GM21723 (cell line): ENCODE data around the gene DHX36.
A peak's percentile ranks its signal among the peaks of the same experiment; 100 is the strongest.

ENCODE experiments used
- ATAC-seq: cut with Tn5 transposase; IDR thresholded peaks from one replicate; pipeline ENCODE4 v1.9.1; 2021; ENCODE audit warnings: mild to moderate bottlenecking, moderate library complexity; ENCODE audit not compliant: unreplicated experiment

Gene DHX36, protein sequence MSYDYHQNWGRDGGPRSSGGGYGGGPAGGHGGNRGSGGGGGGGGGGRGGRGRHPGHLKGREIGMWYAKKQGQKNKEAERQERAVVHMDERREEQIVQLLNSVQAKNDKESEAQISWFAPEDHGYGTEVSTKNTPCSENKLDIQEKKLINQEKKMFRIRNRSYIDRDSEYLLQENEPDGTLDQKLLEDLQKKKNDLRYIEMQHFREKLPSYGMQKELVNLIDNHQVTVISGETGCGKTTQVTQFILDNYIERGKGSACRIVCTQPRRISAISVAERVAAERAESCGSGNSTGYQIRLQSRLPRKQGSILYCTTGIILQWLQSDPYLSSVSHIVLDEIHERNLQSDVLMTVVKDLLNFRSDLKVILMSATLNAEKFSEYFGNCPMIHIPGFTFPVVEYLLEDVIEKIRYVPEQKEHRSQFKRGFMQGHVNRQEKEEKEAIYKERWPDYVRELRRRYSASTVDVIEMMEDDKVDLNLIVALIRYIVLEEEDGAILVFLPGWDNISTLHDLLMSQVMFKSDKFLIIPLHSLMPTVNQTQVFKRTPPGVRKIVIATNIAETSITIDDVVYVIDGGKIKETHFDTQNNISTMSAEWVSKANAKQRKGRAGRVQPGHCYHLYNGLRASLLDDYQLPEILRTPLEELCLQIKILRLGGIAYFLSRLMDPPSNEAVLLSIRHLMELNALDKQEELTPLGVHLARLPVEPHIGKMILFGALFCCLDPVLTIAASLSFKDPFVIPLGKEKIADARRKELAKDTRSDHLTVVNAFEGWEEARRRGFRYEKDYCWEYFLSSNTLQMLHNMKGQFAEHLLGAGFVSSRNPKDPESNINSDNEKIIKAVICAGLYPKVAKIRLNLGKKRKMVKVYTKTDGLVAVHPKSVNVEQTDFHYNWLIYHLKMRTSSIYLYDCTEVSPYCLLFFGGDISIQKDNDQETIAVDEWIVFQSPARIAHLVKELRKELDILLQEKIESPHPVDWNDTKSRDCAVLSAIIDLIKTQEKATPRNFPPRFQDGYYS

DNA sequence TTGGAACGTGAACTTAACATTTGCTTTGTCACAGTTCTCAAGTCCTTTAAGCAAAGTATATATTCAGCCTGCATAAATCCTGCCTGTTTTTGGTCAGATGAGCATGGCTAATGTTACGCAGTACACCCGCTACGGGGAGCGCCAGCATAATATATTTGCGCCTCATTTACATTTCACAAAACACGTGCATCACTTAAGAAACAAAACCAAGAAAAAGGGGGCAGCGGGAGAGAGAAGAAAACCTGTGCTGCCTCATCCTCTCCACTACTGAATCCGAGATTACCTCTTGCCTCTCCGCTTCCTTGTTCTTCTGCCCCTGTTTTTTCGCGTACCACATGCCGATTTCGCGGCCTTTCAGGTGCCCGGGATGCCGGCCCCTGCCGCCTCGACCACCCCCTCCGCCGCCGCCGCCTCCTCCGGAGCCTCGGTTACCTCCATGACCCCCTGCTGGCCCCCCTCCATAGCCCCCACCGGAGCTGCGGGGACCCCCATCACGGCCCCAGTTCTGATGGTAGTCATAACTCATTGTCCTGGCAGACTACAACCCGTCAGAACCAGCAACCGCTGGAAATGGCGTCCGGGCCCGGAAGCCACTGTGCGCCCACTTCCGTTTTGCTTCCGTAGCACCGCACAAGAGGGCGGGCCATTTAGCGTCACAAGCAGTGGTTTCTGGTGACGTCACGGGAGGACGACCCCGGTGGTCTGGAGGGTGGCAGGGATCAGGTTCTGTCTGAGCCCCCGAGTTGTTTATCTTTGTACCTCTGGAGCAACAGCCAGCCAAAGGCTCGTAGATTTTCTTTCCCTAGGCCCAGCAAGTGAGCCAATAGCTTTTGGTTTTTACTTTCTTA lies at the start of gene DHX36:
Gene DHX36 (minus strand): TSS at position 597 of the 848 bp plus-strand sequence. CDS start 71 bp downstream, at position 526.
- peak; percentile 95 for ATAC-seq

DNA sequence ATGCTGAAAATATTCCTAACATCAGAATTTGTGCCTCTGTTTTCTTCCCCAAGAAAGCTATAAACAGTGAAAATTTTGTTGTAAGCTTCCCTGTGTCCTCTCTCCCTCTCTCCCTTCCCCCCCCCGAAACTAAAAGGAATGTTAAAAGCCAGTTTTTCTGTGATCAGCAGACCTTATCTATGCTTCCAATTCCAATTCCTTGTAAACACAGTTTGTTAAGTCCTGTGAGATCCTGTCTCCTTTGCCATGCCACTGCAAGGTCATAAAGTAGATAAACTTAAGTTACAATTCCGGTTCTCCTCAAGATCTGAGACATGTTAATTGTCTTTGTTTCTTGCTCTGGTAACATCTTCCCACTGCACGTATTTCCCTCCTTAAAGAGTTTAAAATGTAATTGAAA lies 42.9 kb upstream of the DHX36 start:
- ATAC-seq = no peak

DNA sequence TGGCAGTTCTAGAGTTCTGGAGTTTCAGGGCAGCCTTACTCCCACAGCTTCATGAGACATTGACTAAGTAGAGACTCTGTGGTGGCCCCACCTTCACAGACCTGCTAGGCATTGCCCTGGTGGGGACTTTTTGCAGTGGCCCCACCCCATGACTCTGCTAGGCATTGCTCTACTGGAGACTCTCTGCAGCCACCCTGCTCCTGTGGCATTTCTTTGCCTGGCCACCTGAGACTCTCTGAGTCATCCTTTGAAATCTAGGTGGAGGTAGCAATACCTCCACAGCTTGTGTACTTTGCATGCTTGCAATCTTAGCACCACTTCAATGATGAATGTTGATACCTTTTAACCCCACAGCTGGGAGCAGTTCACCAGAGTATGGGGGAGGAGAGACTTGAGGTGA lies 40.6 kb upstream of the DHX36 start:
- ATAC-seq = no peak

DNA sequence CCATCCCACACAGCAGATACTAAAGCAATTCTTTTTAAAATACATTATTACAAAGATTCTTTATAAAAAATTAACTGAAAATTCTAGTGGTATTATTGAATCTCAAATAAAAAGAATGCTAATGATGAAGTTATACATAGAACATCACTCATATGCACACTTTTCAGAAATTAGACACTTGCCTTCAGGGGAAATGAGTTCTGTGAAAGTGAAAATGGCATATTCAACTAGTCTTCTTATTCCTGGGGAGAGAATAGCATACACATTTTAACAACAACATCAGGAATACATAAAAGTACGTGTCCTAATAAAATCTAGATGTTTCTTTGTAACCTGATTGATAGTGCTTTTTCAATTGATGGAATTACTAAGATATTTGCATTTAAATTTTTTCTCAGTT lies 36.8 kb upstream of the DHX36 start:
- no peak for ATAC-seq

DNA sequence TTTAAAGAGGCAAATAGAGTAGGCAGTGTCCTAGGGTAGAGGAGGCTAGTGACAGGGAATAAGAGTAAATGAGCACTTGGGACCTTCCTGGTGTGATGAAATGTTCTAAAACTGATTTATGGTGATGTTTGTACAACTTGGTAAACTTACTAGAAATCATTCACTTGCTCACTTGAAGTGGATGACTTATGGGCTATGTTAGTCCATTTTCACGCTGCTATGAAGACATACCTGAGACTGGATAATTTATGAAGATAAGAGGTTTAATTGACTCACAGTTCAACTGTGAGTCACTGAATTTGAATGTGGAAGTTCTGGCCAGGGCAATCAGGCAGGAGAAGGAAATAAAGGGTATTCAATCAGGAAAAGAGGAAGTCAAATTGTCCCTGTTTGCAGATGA lies 31.7 kb upstream of the DHX36 start:
- no peak for ATAC-seq

DNA sequence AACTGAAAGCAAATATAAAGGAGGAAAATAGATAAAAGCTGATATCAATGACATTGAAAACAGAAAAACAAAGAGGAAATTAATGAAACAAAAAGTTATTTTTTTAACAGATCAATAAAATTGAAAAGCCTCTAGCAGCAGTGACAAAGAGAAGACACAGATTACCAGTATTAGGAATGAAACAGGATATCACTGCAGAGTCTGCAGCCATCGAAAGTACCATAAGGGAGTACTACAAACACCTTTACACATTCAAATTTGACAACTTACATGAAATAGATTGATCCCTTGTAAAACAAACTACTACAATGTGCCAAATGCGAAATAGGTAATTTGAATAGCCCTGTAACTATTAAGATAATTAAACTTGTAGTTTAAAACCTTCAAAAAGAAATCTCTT lies 24.9 kb upstream of the DHX36 start:
- ATAC-seq = no peak

DNA sequence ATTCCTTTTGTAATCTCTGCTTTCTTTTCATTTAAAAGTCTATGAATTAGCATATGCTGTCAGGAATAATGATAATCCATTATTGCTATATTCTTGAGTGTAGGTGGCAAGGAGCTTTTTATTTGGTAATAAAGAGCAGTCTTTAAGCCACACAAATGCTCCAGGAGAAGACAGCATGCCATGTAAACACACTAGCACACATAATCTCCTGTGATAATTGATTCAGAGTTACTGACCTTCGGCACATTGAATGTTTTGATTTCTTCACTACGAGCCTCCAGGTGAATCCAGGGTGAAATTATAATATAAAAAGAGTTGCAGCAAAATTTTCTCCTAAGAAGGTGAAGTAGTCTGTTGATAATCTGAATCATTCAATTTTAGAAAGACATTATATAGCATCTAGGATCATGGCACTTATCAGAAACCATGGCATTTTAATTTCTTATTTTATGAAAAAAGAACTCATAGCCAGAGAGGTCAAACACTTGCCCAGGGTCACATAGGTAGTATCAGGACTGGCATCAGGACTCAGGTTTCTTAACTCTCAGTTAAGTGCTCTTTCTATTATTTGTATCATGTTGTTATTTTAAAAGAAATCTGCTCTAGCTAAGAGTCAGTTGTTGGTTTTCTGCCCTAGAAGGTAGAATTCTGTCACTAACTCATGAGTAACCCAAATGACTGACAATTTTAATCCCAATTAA lies 21.3 kb upstream of the DHX36 start:
- no peak for ATAC-seq

DNA sequence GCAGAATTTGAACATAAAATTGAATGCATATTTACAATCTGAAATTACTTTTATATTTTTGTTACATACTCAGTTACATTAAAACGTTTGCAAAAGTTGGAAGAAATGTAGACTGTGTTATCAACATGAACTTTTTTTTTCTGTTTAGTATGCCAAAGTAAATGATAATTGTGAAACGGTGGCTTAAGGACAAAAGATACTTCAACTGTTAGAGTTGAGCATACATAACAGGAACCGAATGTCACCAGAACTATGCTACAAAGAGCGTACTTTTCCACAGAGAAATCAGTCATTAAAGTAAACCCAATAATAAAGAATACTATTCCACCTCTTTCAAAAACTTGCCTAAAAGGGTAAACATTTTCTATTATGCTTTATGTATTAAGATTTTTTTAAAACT lies 14.3 kb upstream of the DHX36 start:
- ATAC-seq = no peak

DNA sequence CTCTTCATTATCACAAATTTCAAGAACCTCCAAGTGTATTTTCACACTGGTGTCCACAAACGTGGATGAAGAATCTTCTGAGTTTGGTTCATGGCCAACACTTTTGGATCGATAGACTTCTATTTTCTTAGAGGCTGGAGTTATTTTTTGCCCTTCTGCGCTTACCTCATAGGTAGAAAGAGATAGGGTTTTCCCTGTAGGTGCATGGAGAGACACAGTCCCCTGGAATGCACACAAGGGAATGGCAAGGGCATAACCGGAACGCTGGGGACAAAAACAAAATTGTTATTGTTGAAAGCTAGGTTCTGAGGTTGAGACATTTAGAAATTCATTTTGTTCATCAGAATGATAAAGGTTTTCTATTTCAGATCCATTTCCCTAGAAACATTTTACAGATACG lies 13.7 kb upstream of the DHX36 start:
- ATAC-seq = no peak

DNA sequence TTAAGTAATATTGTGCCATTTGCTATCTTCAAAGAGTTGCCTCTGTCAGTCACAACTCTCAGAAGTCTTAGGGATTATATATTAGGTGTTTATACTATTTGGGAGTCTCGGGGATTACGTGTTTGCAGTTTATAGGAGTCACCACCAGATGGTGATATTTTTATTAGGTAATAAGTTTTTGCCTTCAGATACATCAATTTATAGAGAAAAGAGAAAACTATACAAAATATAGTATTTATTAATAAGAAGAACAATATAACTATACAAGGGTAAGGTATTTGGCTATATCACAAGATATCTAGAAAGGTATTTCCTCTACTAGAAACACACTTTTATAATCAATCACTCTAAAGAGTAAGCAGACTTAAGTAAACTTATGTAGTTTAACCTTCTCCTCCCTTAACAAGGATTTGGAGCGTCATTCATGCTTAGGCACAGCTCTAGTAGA lies 10.7 kb upstream of the DHX36 start:
- peak; percentile 65 for ATAC-seq

DNA sequence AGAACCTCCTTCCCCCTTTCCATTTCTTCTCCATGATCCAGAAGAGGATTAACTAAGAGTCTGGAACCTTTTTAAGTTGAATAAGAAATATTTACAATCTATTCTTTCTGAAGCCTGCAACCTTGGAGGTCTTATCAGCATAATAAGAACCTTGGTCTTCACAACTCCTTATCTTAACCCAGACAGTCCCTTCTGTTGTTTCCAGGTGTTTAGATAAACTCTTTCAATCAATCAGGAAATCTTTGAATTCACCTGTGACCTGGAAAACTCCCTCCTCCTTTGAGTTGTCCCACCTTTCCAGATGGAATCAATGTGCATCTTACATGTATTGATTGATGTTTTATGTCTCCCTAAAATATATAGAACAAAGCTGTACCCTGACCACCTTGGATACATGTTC lies 3.6 kb upstream of the DHX36 start:
- no peak for ATAC-seq

DNA sequence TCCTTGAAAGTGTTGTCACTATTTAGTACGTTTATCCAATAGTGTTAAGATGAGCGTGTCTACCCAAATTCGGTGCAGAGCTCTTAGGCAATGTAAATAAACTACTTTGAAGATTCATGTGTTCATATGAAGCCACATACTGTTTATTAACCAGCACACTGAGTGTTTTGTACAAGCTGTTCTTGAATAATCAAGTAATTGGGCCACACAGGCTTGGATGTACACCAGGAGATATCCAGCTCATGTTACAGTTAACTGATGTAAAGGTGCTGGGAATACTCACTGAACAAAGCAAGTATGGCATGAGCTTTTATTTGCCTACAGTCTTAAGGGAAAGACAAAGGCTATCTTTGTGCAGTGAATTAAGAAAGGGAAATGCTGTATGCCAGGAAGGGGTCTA lies 632 bp upstream of the DHX36 start:
- no peak for ATAC-seq

DNA sequence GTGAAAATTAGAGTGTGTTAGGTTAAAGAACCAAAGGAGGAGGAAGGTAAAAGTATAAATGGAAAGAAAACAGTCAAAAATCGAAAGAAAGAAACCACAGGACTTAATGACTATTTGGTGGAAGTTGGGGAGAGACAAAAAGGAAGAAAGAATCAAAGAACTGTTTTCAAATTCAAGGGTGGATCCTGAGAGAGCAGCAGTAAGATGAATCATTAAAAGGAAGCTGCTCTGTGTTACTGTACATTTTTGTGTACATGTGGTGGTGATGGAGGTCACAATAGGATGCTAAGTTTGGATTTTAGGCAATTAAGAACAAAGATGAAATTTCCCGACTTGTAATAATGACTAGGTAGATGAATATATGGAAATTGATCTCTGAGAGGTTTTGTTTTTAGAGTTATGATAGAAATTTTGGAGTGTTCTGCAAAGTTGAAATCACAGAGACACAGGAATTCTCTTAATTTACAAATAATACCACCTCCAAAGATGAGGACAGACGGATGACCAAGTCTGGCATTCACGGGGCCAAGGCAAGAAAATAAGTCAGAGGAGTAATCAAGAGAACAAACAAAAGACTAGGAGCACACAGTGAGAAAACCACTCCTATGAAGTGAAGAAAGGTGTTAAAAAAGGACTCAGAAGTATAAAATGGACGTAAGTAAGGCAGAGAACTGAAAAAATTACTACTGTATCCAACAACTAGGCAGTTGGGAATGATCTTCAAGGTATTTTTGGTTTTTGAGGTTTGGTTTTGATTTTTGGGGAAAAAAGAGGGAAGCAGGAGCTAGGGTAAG lies 7.1 kb downstream of the DHX36 start:
- no peak for ATAC-seq

DNA sequence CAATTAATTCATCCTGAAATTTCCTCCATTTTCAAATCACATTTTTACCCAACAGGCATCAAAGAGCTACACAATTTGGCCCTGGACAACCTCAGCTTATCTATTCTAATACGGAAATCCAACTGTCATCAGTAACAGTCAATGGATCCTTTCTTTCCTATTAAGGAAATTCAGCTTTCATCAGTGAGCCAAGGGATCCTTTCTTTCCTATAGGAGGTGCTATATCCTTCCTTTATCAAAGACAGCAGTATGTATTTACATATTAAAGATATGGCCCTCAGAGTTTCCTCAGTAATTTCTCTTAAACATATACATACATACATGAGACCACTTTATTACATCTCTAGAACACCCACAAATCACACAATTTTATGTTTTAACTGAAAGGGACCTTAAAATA lies 10.1 kb downstream of the DHX36 start:
- no peak for ATAC-seq

DNA sequence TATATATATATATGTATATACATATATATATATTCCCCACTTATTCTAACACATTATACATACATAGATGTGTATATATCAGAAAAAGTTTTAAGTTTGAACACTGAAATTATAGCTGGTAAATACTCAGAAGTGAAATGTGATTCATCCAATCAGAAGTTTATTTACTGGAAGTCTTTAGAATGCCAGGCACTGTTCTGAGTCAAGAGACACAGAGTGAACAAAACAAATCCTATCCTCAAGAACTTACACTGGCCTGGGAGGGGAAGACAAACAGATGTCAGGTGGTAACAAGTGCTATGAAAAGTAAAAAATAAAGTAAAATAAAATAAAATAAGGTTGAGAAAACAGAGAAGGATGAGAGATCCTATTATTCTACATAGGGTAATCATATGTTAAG lies 13.4 kb downstream of the DHX36 start:
- ATAC-seq = no peak

DNA sequence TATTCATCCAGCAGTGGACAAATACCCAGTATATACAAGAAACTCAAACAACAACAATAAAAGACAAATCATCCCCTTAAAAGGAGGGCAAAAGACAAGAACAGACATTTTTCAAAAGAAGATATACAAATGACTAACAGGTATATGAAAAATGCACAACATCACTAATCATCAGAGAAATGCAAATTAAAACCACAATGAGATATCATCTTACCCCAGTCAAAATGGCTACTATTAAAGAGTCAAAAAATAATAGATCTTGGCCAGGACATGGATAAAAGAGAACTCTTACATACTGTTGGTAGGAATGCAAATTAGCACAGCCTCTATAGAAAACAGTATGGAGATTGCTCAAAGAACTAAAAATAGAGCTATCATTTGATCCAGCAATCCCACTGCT lies 16.9 kb downstream of the DHX36 start:
- ATAC-seq = no peak

DNA sequence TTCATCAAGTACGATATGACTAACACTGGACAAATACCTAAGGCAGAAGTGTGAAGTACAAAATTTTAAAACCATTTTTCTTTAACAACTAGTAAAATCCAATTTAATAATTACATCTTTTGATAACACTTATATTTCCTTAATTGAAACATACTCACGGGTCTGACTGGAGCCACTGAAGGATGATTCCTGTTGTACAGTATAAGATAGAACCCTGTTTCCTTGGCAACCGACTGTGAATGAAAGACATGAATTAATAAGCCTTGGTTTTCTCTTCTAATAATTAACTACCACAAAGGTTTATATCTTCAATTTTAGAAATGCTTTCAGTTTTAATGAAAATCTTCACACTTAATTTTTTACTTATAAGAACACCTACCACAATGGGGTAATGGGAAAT lies 19.4 kb downstream of the DHX36 start:
- no peak for ATAC-seq

DNA sequence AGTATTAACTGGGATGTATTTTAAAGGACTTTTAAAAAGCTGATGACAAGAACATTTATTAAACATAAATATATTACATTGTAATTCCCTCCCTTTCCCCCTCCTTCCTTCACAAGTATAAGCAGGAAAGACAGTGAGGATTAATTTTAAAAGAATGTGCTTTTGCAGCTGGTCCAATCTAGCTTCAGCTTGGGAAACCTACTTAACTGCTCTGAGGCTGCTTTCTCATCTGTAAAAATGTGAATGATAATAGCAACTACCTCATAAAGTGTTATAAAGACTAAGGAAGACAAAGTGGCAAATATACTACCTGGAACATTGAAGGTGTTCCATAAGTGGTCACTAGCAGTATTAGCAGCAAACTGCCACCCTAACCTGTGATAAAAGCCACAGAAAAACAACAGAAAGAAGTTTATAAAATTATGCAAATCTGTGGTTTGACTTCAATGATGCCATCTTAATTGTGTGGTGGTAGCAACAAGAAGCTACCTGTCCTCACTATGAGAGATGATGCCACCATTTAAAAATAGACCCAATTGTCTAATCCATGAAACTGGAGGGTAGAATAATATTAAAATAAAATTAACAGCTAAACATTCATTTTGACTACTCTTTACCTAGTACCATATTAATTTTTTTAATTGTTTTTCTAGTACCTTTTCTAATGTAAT lies 20.0 kb downstream of the DHX36 start:
- no peak for ATAC-seq

DNA sequence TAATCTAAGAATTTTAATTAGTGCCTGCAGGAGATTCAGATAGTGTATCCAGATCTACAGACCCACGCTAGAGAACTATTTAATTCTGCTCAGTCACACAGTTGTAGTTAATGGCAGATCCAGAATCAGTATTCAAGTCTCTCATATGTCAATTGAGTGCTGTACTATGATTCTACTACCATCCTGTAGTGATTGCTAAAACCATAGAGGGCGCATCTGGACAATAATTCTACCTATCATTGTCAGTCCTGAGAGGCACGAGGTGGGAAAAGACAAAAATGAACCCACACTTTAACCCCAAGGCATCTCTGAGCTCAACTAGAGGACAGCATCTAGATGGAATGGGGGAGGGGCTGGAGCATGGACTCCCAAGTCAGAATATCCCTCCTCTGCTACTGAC lies 22.7 kb downstream of the DHX36 start:
- ATAC-seq = no peak
